Measurements from ENCODE around the gene MAGEH1. TPM values are rescaled to one million over a fixed set of nuclear protein-coding genes. Genes with fewer than 3 reads are reported as not detected.

MAGEH1 gene
- total and polyA plus RNA-seq, 2 of the 4 experiments (the other 2 are of a cell fraction): 22.4 to 29.2 TPM

- Histone ChIP-seq H3K56ac (ENCODE audit: extremely low read depth, insufficient read depth, low read length) (no peak overlapping the region), H2BK20ac (ENCODE audit: low read depth, low read length) (no peak overlapping the region), H3K9me3 (ENCODE audit: control insufficient read depth, insufficient read depth, low read length) (no peaks in the 10 kb centered on the region), H4K5ac (ENCODE audit: low read depth, low read length) (no peak overlapping the region), H3K18ac (ENCODE audit: low read depth, low read length) (no peak overlapping the region), H2AFZ (replicated peaks; ENCODE audit: low read length, poor library complexity) (no peak overlapping the region), H4K20me1 (ENCODE audit: insufficient read depth, low read length) (no peaks in the 10 kb centered on the region), H3K14ac (replicated peaks; ENCODE audit: low read depth, low read length) (no peak overlapping the region), H2BK120ac (ENCODE audit: low read depth, low read length) (no peak overlapping the region), H3K4me3 (ENCODE audit: insufficient read depth, low read depth, low read length) (no peak overlapping the region), H3K36me3 (ENCODE audit: control insufficient read depth, insufficient read depth, low read length) (no peaks in the 10 kb centered on the region), H3K4me1 (ENCODE audit: control insufficient read depth, insufficient read depth, low read length) (no peaks in the 10 kb centered on the region), H3K23ac (ENCODE audit: low read depth, low read length) (no peak overlapping the region), H2BK5ac (ENCODE audit: low read depth, low read length, poor library complexity, severe bottlenecking) (no peak overlapping the region), H3K27ac (ENCODE audit: insufficient read depth, low read length) (no peak overlapping the region), H4K8ac (ENCODE audit: low read depth in 2 of 2, low read length in 2 of 2) (no peak overlapping the region), H2AK9ac (replicated peaks; ENCODE audit: low read depth, low read length, poor library complexity) (no peak overlapping the region), H3K4me2 (ENCODE audit: low read depth, low read length) (no peak overlapping the region), H3K4ac (ENCODE audit: low read depth, low read length) (no peak overlapping the region), H3K79me1 (ENCODE audit: low read depth in 1 of 2, low read length in 2 of 2) (no peaks in the 10 kb centered on the region), H3K9me1 (ENCODE audit: insufficient read depth, low read length) (no peaks in the 10 kb centered on the region), H2BK15ac (ENCODE audit: low read depth, low read length) (no peak overlapping the region), H3K27me3 (ENCODE audit: control insufficient read depth, insufficient read depth, low read length) (peaks cover 2% of the 10 kb centered on the region; the same call in 1 of the 2 replicates), H3K9ac (ENCODE audit: low read depth, low read length) (no peak overlapping the region), H4K91ac (ENCODE audit: insufficient read depth, low read depth, low read length) (no peak overlapping the region), H2AK5ac (ENCODE audit: low read depth, low read length) (no peak overlapping the region)
- dilution Hi-C loops (cut with HindIII; ENCODE audit: low sequenced_read_pairs, unreplicated experiment) (no loop called here), in situ Hi-C loops (cut with MboI; ENCODE audit: low sequenced_read_pairs) (loop anchor here (25.0 kb wide), 1 partner anchor 227 kb away; the partner anchor contains the start of gene RRAGB), intact Hi-C loops (cut with micrococcal nuclease) (no loop called here)
- TF ChIP-seq RAD21 (IDR thresholded peaks at IDR 0.05; ENCODE audit: low read length) (no peak), FOS (IDR thresholded peaks at IDR 0.05; ENCODE audit: low read depth, low read length) (no peak), MAZ (IDR thresholded peaks at IDR 0.05; ENCODE audit: borderline replicate concordance, low read depth, low read length) (no peak), BHLHE40 (IDR thresholded peaks at IDR 0.05; ENCODE audit: low read depth, low read length) (no peak), POLR2A (IDR thresholded peaks at IDR 0.05; ENCODE audit: low read depth, low read length) (no peak), SMC3 (IDR thresholded peaks at IDR 0.05; ENCODE audit: low read depth, low read length) (no peak), MXI1 (IDR thresholded peaks at IDR 0.05; ENCODE audit: borderline replicate concordance, low read depth, low read length) (no peak), RCOR1 (IDR thresholded peaks at IDR 0.05; ENCODE audit: insufficient replicate concordance, low read length) (no peak), RFX5 (IDR thresholded peaks at IDR 0.05; ENCODE audit: low read depth, low read length) (no peak), CEBPB (IDR thresholded peaks at IDR 0.05; ENCODE audit: low read depth, low read length) (no peak), NFE2L2 (IDR thresholded peaks at IDR 0.05; ENCODE audit: low read depth, low read length) (no peak), ELK1 (IDR thresholded peaks at IDR 0.05; ENCODE audit: borderline replicate concordance, low read depth, low read length) (no peak), CTCF (conservative IDR thresholded peaks at IDR 0.05; ENCODE audit: low read depth, low read length) (no peak), MAFK (IDR thresholded peaks at IDR 0.05; ENCODE audit: low read depth, low read length) (no peak)
- TF ChIP-seq, protein P1, sequence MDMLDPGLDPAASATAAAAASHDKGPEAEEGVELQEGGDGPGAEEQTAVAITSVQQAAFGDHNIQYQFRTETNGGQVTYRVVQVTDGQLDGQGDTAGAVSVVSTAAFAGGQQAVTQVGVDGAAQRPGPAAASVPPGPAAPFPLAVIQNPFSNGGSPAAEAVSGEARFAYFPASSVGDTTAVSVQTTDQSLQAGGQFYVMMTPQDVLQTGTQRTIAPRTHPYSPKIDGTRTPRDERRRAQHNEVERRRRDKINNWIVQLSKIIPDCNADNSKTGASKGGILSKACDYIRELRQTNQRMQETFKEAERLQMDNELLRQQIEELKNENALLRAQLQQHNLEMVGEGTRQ (IDR thresholded peaks at IDR 0.05; ENCODE audit: low read depth, low read length): no peak
- ChIA-PET POLR2A (ENCODE audit: unreplicated experiment) (no interaction called here), CTCF (no interaction called here)
- ATAC-seq (ENCODE audit: low read depth) (no peak), DNase-seq (no peak)
- BruUV-seq (replicated peaks): no TSS peak
Measured at GRCh38 chrX:55484948-55485347, 33.0 kb downstream of the MAGEH1 start.
